ENCODE data around the gene POLR1H.

The POLR1H gene

GRCh38 chr6:30092852-30093543 lies 31.9 kb downstream of the POLR1H start:
- no peak overlapping the region for H3K4me3 ChIP-seq (ENCODE audit: control insufficient read depth, low read depth, low read length)
- no peak for TF ChIP-seq CTCF (IDR thresholded peaks at IDR 0.05; ENCODE audit: control insufficient read depth, insufficient read depth, low read depth, low read length, missing control alignments)
- DNase-seq (ENCODE audit: low read depth), result no peak

- no peak for TF ChIP-seq CTCF (IDR thresholded peaks at IDR 0.05; ENCODE audit: control insufficient read depth, insufficient read depth, low read depth, low read length, missing control alignments)
- DNase-seq (ENCODE audit: low read depth), result no peak
- H3K4me3 ChIP-seq (ENCODE audit: control insufficient read depth, low read depth, low read length), result no peak overlapping the region
These were observed 33.0 kb downstream of the POLR1H start for GRCh38 chr6:30093951-30094661.

- no peak for TF ChIP-seq CTCF (IDR thresholded peaks at IDR 0.05; ENCODE audit: control insufficient read depth, insufficient read depth, low read depth, low read length, missing control alignments)
These were observed 35.8 kb downstream of the POLR1H start for GRCh38 chr6:30096829-30097228.

GRCh38 chr6:30097902-30098768 lies 37.1 kb downstream of the POLR1H start:
- no peak for TF ChIP-seq CTCF (IDR thresholded peaks at IDR 0.05; ENCODE audit: control insufficient read depth, insufficient read depth, low read depth, low read length, missing control alignments)
- no peak for DNase-seq (ENCODE audit: low read depth)
- H3K4me3 ChIP-seq (ENCODE audit: control insufficient read depth, low read depth, low read length), result no peak overlapping the region

More at GRCh38 chr6:30096829-30097228, 35.8 kb downstream of the POLR1H start:
- H3K4me3 ChIP-seq (ENCODE audit: control insufficient read depth, low read depth, low read length), result no peak overlapping the region
- no peak for DNase-seq (ENCODE audit: low read depth)

- DNase-seq (ENCODE audit: low read depth), result no peak
- TF ChIP-seq CTCF (IDR thresholded peaks at IDR 0.05; ENCODE audit: control insufficient read depth, insufficient read depth, low read depth, low read length, missing control alignments), result no peak
- no peak overlapping the region for H3K4me3 ChIP-seq (ENCODE audit: control insufficient read depth, low read depth, low read length)
These were observed 39.1 kb downstream of the POLR1H start for GRCh38 chr6:30100154-30100553.

GRCh38 chr6:30100585-30101443 lies 39.7 kb downstream of the POLR1H start:
- H3K4me3 ChIP-seq (ENCODE audit: control insufficient read depth, low read depth, low read length), result peak overlapping the region; percentile 24
- no peak for TF ChIP-seq CTCF (IDR thresholded peaks at IDR 0.05; ENCODE audit: control insufficient read depth, insufficient read depth, low read depth, low read length, missing control alignments)
- DNase-seq (ENCODE audit: low read depth), result no peak
